Neural progenitor cell (in vitro differentiated cells): ENCODE results near the gene ZSWIM5.
"Not testable (repeated sequence)": the region's sequence is repeated elsewhere in the genome, so short reads cannot be mapped to it uniquely, and the experiment has no call there.

Experiments used
- EZH2phosphoT487 ChIP-seq: fragments of 200-600 bp; sonication (generic); IDR thresholded peaks from 2 replicates; pipeline ENCODE4 v1.6.1; 2017; ENCODE audit warnings: antibody characterized with exemption
- TF ChIP-seq, protein P1 (sequence below): fragments of 200-600 bp; sonication (generic); IDR thresholded peaks from 2 replicates; pipeline ENCODE4 v1.5.1; 2017; ENCODE audit warnings: antibody characterized with exemption, mild to moderate bottlenecking

DNA sequence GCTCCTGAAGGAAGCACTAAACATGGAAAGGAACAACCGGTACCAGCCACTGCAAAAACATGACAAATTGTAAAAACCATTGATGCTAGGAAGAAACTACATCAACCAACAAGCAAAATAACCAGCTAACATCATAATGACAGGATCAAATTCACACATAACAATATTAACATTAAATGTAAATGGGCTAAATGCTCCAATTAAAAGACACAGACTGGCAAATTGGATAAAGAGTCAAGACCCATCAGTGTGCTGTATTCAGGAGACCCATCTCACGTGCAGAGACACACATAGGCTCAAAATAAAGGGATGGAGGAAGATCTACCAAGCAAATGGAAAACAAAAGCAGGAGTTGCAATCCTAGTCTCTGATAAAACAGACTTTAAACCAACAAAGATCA lies 42.1 kb downstream of the ZSWIM5 start:
- TF ChIP-seq, protein P1, sequence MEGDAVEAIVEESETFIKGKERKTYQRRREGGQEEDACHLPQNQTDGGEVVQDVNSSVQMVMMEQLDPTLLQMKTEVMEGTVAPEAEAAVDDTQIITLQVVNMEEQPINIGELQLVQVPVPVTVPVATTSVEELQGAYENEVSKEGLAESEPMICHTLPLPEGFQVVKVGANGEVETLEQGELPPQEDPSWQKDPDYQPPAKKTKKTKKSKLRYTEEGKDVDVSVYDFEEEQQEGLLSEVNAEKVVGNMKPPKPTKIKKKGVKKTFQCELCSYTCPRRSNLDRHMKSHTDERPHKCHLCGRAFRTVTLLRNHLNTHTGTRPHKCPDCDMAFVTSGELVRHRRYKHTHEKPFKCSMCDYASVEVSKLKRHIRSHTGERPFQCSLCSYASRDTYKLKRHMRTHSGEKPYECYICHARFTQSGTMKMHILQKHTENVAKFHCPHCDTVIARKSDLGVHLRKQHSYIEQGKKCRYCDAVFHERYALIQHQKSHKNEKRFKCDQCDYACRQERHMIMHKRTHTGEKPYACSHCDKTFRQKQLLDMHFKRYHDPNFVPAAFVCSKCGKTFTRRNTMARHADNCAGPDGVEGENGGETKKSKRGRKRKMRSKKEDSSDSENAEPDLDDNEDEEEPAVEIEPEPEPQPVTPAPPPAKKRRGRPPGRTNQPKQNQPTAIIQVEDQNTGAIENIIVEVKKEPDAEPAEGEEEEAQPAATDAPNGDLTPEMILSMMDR, result not testable (repeated sequence)
- TF ChIP-seq EZH2phosphoT487, result not testable (repeated sequence)
